SH-SY5Y (cell line): Measurements from ENCODE around the gene TASL.

ENCODE experiments used
- GATA2 ChIP-seq: IDR thresholded peaks from 2 replicates; pipeline ENCODE4 v1.6.1; 2011; ENCODE audit warnings: mild to moderate bottlenecking, low read depth, low read length
- GATA3 ChIP-seq: IDR thresholded peaks from 2 replicates; pipeline ENCODE4 v1.6.1; 2011; ENCODE audit warnings: low read depth, mild to moderate bottlenecking, low read length, moderate library complexity

DNA sequence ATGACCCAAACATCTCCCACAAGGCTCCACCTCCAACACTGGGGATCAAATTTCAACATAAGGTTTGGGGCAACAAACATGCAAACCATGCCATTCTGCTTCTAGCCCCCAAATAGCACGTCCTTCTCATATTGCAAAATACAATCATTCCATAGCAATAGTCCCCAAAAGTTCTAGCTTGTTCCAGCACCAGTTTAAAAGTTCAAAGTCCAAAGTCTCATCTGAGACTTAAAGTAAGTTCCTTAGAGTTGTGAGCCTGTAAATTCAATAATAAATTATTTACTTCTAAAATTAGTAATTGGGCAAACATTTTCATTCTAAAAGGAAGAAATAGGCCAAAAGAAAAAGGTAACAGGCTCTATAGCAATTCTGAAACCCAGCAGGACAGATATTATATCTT is 8.9 kb upstream of the TASL start:
- TF ChIP-seq GATA2 (no peak), GATA3 (no peak)
